ENCODE data around the gene LGR4. TPM values are rescaled to one million over a fixed set of nuclear protein-coding genes. Genes with fewer than 3 reads are reported as not detected.

LGR4 gene
- total and polyA plus RNA-seq, 2 donors from 2014 or later, result 22.7 to 109 TPM

DNA sequence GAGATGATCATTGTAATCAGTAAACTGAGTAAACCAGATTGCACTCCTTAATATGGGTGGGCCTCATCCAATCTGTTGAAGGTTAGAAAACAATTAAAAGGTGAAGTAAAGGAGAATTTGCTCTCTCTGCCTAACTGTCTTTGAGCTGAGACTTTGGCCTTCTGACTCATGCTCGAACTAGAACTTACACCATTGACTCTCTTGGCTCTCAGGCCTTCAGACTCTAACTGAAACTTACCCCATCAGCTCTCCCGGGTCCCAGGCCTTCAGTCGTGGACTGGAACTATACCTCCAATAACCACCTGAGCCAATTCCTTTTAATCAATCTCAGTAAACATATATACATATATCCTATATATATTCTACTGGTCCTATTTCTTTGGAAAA is 34.0 kb downstream of the LGR4 start:
- TF ChIP-seq, protein P1, sequence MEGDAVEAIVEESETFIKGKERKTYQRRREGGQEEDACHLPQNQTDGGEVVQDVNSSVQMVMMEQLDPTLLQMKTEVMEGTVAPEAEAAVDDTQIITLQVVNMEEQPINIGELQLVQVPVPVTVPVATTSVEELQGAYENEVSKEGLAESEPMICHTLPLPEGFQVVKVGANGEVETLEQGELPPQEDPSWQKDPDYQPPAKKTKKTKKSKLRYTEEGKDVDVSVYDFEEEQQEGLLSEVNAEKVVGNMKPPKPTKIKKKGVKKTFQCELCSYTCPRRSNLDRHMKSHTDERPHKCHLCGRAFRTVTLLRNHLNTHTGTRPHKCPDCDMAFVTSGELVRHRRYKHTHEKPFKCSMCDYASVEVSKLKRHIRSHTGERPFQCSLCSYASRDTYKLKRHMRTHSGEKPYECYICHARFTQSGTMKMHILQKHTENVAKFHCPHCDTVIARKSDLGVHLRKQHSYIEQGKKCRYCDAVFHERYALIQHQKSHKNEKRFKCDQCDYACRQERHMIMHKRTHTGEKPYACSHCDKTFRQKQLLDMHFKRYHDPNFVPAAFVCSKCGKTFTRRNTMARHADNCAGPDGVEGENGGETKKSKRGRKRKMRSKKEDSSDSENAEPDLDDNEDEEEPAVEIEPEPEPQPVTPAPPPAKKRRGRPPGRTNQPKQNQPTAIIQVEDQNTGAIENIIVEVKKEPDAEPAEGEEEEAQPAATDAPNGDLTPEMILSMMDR (IDR thresholded peaks at IDR 0.05; ENCODE audit: borderline replicate concordance, extremely low read depth, insufficient read depth), result no peak
- intact Hi-C loops (cut with DNase I), result no loop called here
- Histone ChIP-seq H3K36me3 (ENCODE audit: control insufficient read depth in 2 of 3, insufficient read depth in 3 of 3, low read length in 3 of 3) (no peaks in the 10 kb centered on the region), H3K27ac (ENCODE audit: low read depth in 2 of 2, low read length in 2 of 2) (no peak overlapping the region), H3K9ac (ENCODE audit: low read length in 3 of 3) (no peak overlapping the region), H3K4me3 (ENCODE audit: low read length in 3 of 3) (no peak overlapping the region), H3K9me3 (ENCODE audit: control insufficient read depth in 2 of 3, insufficient read depth in 1 of 3, low read length in 3 of 3) (no peaks in the 10 kb centered on the region), H3K27me3 (ENCODE audit: control insufficient read depth, insufficient read depth, low read length) (no peaks in the 10 kb centered on the region), H3K4me1 (ENCODE audit: control insufficient read depth in 2 of 3, insufficient read depth in 2 of 3, low read depth in 1 of 3, low read length in 3 of 3) (peaks cover 0 to 17% (median 9%) of the 10 kb centered on the region in 3 donors)
- FAIRE-seq (no peak), DNase-seq (no peak)

GRCh38 chr11:27437829-27438594 is 34.6 kb downstream of the LGR4 start:
- FAIRE-seq, result no peak
- TF ChIP-seq, protein P1 (IDR thresholded peaks at IDR 0.05; ENCODE audit: borderline replicate concordance, extremely low read depth, insufficient read depth), result no peak
- no peaks in the 10 kb centered on the region for H3K27me3 ChIP-seq (ENCODE audit: control insufficient read depth, insufficient read depth, low read length)
- no peak overlapping the region for H3K27ac ChIP-seq (ENCODE audit: low read depth in 2 of 2, low read length in 2 of 2)
- H3K9ac ChIP-seq (ENCODE audit: low read length in 3 of 3), result no peak overlapping the region
- peaks cover 0 to 12% (median 9%) of the 10 kb centered on the region in 3 donors for H3K4me1 ChIP-seq (ENCODE audit: control insufficient read depth in 2 of 3, insufficient read depth in 2 of 3, low read depth in 1 of 3, low read length in 3 of 3)
- intact Hi-C loops (cut with DNase I), result no loop called here
- H3K36me3 ChIP-seq (ENCODE audit: control insufficient read depth in 2 of 3, insufficient read depth in 3 of 3, low read length in 3 of 3), result no peaks in the 10 kb centered on the region
- DNase-seq, result no peak
- H3K9me3 ChIP-seq (ENCODE audit: control insufficient read depth in 2 of 3, insufficient read depth in 1 of 3, low read length in 3 of 3), result no peaks in the 10 kb centered on the region
- no peak overlapping the region for H3K4me3 ChIP-seq (ENCODE audit: low read length in 3 of 3)

DNA sequence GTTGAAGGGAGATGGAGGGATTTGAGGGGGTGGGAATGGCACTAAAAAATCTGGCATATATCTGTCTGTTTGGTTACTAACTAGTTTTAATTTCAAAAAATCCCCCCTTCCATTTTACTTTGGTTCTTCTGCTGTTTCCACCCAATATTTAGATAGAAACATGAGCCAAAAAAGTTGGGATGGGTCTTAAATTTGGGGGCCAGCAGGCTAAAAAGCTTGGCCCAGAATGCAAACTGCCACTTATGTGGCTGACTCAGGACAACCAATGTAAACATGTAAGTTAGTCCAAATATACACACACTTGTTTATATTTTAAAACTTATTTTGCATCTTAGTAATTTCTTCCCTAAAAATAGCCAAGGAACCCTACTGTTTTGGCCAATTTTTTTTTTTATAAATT is 35.7 kb downstream of the LGR4 start:
- Histone ChIP-seq H3K27me3 (ENCODE audit: control insufficient read depth, insufficient read depth, low read length) (no peaks in the 10 kb centered on the region), H3K4me1 (ENCODE audit: control insufficient read depth in 2 of 3, insufficient read depth in 2 of 3, low read depth in 1 of 3, low read length in 3 of 3) (peaks cover 0 to 7% (median 6%) of the 10 kb centered on the region in 3 donors), H3K9me3 (ENCODE audit: control insufficient read depth in 2 of 3, insufficient read depth in 1 of 3, low read length in 3 of 3) (no peaks in the 10 kb centered on the region), H3K27ac (ENCODE audit: low read depth in 2 of 2, low read length in 2 of 2) (no peak overlapping the region), H3K9ac (ENCODE audit: low read length in 3 of 3) (no peak overlapping the region), H3K36me3 (ENCODE audit: control insufficient read depth in 2 of 3, insufficient read depth in 3 of 3, low read length in 3 of 3) (no peaks in the 10 kb centered on the region), H3K4me3 (ENCODE audit: low read length in 3 of 3) (no peak overlapping the region)
- DNase-seq (no peak), FAIRE-seq (no peak)
- intact Hi-C loops (cut with DNase I), result no loop called here
- TF ChIP-seq, protein P1 (IDR thresholded peaks at IDR 0.05; ENCODE audit: borderline replicate concordance, extremely low read depth, insufficient read depth), result no peak

Data from kidney (tissue), 14 donors.